K562 (cell line): ENCODE results near the gene GART. TPM values are rescaled to one million over a fixed set of nuclear protein-coding genes. Genes with fewer than 3 reads are reported as not detected.
A peak's percentile ranks its signal among the peaks of the same experiment; 100 is the strongest.

ENCODE experiments used
- BRF2 ChIP-seq: IDR thresholded peaks from 3 replicates; pipeline ENCODE4 v1.6.1; 2011; ENCODE audit warnings: borderline replicate concordance, mild to moderate bottlenecking; ENCODE audit not compliant: insufficient read length, insufficient read depth
- CCNT2 ChIP-seq: IDR thresholded peaks from 2 replicates; pipeline ENCODE4 v1.6.1; 2011; ENCODE audit warnings: borderline replicate concordance, low read depth, mild to moderate bottlenecking, moderate library complexity, mixed read lengths, low read length; ENCODE audit not compliant: insufficient read length; ENCODE audit errors: extremely low read depth
- DDX20 ChIP-seq: fragments of 450-650 bp; IDR thresholded peaks from 2 replicates; pipeline ENCODE4 v1.6.1; 2016; ENCODE audit warnings: missing genetic modification characterization, low read depth, mild to moderate bottlenecking, missing compliant biosample characterization, moderate library complexity
- EGR1 ChIP-seq: fragments of 450-650 bp; conservative IDR thresholded peaks from 2 replicates; pipeline ENCODE4 v1.6.1; 2017; ENCODE audit warnings: mild to moderate bottlenecking
- EWSR1 ChIP-seq: fragments of 450-650 bp; IDR thresholded peaks from 2 replicates; pipeline ENCODE4 v1.6.1; 2018; ENCODE audit warnings: borderline replicate concordance, mild to moderate bottlenecking, low read depth, moderate library complexity; ENCODE audit not compliant: partially characterized antibody
- GABPB1 ChIP-seq: sonication (generic); formaldehyde crosslinking; IDR thresholded peaks from 2 replicates; pipeline ENCODE4 v1.8.0; 2022; ENCODE audit warnings: mild to moderate bottlenecking, missing genetic modification reagents
- HSF4 ChIP-seq: fragments of 250-450 bp; sonication (Bioruptor Pico); IDR thresholded peaks from 2 replicates; pipeline ENCODE4 v2.1.2; 2022; ENCODE audit warnings: mild to moderate bottlenecking, moderate library complexity, borderline replicate concordance
- MTF1 ChIP-seq: fragments of 250-450 bp; sonication (Bioruptor Pico); IDR thresholded peaks from 2 replicates; pipeline ENCODE4 v1.9.0; 2021; ENCODE audit warnings: moderate library complexity, mild to moderate bottlenecking, inconsistent platforms, borderline replicate concordance
- NCOA6 ChIP-seq: fragments of 450-650 bp; IDR thresholded peaks from 2 replicates; pipeline ENCODE4 v1.6.1; 2017; ENCODE audit warnings: mild to moderate bottlenecking
- NFE2 ChIP-seq: IDR thresholded peaks from 2 replicates; pipeline ENCODE4 v1.6.1; 2014; ENCODE audit warnings: antibody characterized with exemption, low read depth
- RBM22 ChIP-seq: fragments of 200-400 bp; formaldehyde crosslinking; IDR thresholded peaks from 2 replicates; pipeline ENCODE4 v1.6.1; 2018; ENCODE audit warnings: low read length, low read depth; ENCODE audit not compliant: poor library complexity, severe bottlenecking
- SLC30A9 ChIP-seq: fragments of 250-450 bp; sonication (Bioruptor Pico); IDR thresholded peaks from 2 replicates; pipeline ENCODE4 v1.8.0; 2022; ENCODE audit warnings: mild to moderate bottlenecking, moderate library complexity
- TBL1XR1 ChIP-seq, 2 experiments: IDR thresholded peaks; 2 replicates each; pipeline ENCODE4 v1.6.1; 2012; ENCODE audit warnings: improper control_type of control experiment in 2 of 2, low read length in 2 of 2, mild to moderate bottlenecking in 1 of 2
- THRA ChIP-seq: fragments of 450-650 bp; IDR thresholded peaks from 2 replicates; pipeline ENCODE4 v1.6.1; 2017; ENCODE audit warnings: mild to moderate bottlenecking, moderate library complexity
- XRCC5 ChIP-seq: fragments of 200-400 bp; formaldehyde crosslinking; IDR thresholded peaks from 2 replicates; pipeline ENCODE4 v1.6.1; 2017; ENCODE audit warnings: low read depth, mild to moderate bottlenecking, low read length
- ZNF146 ChIP-seq: IDR thresholded peaks from one replicate; pipeline ENCODE4 v1.6.1; 2018; ENCODE audit warnings: missing compliant biosample characterization; ENCODE audit not compliant: unreplicated experiment
- ZNF3 ChIP-seq: fragments of 250-450 bp; sonication (Bioruptor Pico); IDR thresholded peaks from 2 replicates; pipeline ENCODE4 v1.5.0; 2021; ENCODE audit warnings: mild to moderate bottlenecking, moderate library complexity
- ZNF354B ChIP-seq: fragments of 250-450 bp; sonication (Bioruptor Pico); IDR thresholded peaks from 2 replicates; pipeline ENCODE4 v1.4.0; 2020
- ZSCAN29 ChIP-seq: fragments of 450-650 bp; IDR thresholded peaks from 2 replicates; pipeline ENCODE4 v1.6.1; 2017
- polyA plus RNA-seq, 8 experiments: library from polyadenylated mRNA; depleted of rRNA in 4 of 8; stranded (reverse) in 5 of 8; unstranded in 3 of 8; fragments of >200 nt; fragmentation: Nextera tagmentation in 2 of 8; fragmentation: Illumina TruSeq in 1 of 8; extraction: Ambion mirVana in 2 of 8; extraction: Trizol in 1 of 8; gene quantifications; 2 replicates each; pipeline versions ENCODE4 v1.2.1 to v1.2.3, GENCODE V29; 2011 to 2014; ENCODE audit warnings: inconsistent platforms in 1 of 8, missing spikeins in 1 of 8
- total RNA-seq, 7 experiments: library from RNA; depleted of rRNA in 6 of 7; stranded (reverse); fragments of >200 nt in 6 of 7; fragmentation: Illumina TruSeq in 2 of 7; extraction: Trizol in 2 of 7; gene quantifications; 2 replicates each; pipeline versions ENCODE4 v1.2.1 to v1.2.3, GENCODE V29; 2011 to 2021; ENCODE audit warnings: low replicate concordance in 1 of 7
- TF ChIP-seq, protein P1 (sequence below): IDR thresholded peaks from 2 replicates; pipeline ENCODE4 v1.6.1; 2016; ENCODE audit warnings: missing genetic modification characterization, missing compliant biosample characterization
- TF ChIP-seq, protein P2 (sequence below): fragments of 250-450 bp; sonication (Bioruptor Pico); IDR thresholded peaks from 2 replicates; pipeline ENCODE4 v1.4.0; 2020; ENCODE audit warnings: mild to moderate bottlenecking
- TF ChIP-seq, protein P3 (sequence below): fragments of 450-650 bp; formaldehyde crosslinking; IDR thresholded peaks from 2 replicates; pipeline ENCODE4 v1.4.0; 2022; ENCODE audit warnings: missing genetic modification characterization

GART gene
- total and polyA plus RNA-seq, 9 of the 15 experiments (the other 6 are each of a cell fraction or from before 2014, with no cell fraction given) = 141 to 429 (median 349) TPM

GRCh38 chr21:33587792-33588484, 46.0 kb upstream of the GART start (continued):
- TF ChIP-seq HSF4 = no peak
- TF ChIP-seq MTF1 (CRISPR knock-in tag) = no peak
- no peak for TF ChIP-seq SLC30A9 (CRISPR knock-in tag)
- no peak for TF ChIP-seq BRF2
- TF ChIP-seq, protein P1, sequence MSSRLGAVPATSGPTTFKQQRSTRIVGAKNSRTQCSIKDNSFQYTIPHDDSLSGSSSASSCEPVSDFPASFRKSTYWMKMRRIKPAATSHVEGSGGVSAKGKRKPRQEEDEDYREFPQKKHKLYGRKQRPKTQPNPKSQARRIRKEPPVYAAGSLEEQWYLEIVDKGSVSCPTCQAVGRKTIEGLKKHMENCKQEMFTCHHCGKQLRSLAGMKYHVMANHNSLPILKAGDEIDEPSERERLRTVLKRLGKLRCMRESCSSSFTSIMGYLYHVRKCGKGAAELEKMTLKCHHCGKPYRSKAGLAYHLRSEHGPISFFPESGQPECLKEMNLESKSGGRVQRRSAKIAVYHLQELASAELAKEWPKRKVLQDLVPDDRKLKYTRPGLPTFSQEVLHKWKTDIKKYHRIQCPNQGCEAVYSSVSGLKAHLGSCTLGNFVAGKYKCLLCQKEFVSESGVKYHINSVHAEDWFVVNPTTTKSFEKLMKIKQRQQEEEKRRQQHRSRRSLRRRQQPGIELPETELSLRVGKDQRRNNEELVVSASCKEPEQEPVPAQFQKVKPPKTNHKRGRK (tag) = no peak
- no peak for TF ChIP-seq EWSR1
- no peak; the same call in 1 of the 2 replicates for TF ChIP-seq GABPB1
- no peak for TF ChIP-seq THRA
- no peak for TF ChIP-seq NFE2
- no peak for TF ChIP-seq TBL1XR1 (IDR thresholded peaks at IDR 0.05; ENCODE audit: low read length in 2 of 2)
- TF ChIP-seq NCOA6 = no peak
- no peak for TF ChIP-seq CCNT2
- TF ChIP-seq, protein P2, sequence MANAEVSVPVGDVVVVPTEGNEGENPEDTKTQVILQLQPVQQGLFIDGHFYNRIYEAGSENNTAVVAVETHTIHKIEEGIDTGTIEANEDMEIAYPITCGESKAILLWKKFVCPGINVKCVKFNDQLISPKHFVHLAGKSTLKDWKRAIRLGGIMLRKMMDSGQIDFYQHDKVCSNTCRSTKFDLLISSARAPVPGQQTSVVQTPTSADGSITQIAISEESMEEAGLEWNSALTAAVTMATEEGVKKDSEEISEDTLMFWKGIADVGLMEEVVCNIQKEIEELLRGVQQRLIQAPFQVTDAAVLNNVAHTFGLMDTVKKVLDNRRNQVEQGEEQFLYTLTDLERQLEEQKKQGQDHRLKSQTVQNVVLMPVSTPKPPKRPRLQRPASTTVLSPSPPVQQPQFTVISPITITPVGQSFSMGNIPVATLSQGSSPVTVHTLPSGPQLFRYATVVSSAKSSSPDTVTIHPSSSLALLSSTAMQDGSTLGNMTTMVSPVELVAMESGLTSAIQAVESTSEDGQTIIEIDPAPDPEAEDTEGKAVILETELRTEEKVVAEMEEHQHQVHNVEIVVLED (CRISPR knock-in tag) = no peak
- TF ChIP-seq ZNF3 = no peak
- TF ChIP-seq ZSCAN29 = no peak; the same call in 1 of the 2 replicates
- TF ChIP-seq, protein P3, sequence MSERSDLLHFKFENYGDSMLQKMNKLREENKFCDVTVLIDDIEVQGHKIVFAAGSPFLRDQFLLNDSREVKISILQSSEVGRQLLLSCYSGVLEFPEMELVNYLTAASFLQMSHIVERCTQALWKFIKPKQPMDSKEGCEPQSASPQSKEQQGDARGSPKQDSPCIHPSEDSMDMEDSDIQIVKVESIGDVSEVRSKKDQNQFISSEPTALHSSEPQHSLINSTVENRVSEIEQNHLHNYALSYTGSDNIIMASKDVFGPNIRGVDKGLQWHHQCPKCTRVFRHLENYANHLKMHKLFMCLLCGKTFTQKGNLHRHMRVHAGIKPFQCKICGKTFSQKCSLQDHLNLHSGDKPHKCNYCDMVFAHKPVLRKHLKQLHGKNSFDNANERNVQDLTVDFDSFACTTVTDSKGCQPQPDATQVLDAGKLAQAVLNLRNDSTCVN (CRISPR knock-in tag) = no peak
- no peak for TF ChIP-seq DDX20 (tag)
- no peak for TF ChIP-seq ZNF146
- TF ChIP-seq ZNF354B (CRISPR knock-in tag) = no peak
- TF ChIP-seq EGR1 = no peak
- no peak for TF ChIP-seq XRCC5
- peak; percentile 94 for TF ChIP-seq RBM22
